OCI-LY3 (cell line): ENCODE measurements around the gene HBA1.
"Not testable (repeated sequence)": the region's sequence is repeated elsewhere in the genome, so short reads cannot be mapped to it uniquely, and the experiment has no call there.

ENCODE experiments used
- H2AFZ ChIP-seq: fragments of 200-600, 300-600 bp; shearing (Covaris generic); 2 replicates; pipeline ENCODE4 v1.6.0; 2014; ENCODE audit warnings: antibody characterized with exemption, low read depth, low read length
- H3K27ac ChIP-seq: fragments of 200-600, 300-600 bp; sonication (generic); 2 replicates; pipeline ENCODE4 v1.5.1; 2014; ENCODE audit warnings: mild to moderate bottlenecking, low read length, moderate library complexity, mixed read lengths
- H3K27me3 ChIP-seq: fragments of 200-600, 300-600 bp; sonication (generic); 2 replicates; pipeline ENCODE4 v1.6.1; 2014; ENCODE audit warnings: low read depth, low read length, mixed read lengths
- H3K36me3 ChIP-seq: fragments of 200-600, 300-600 bp; sonication (generic); replicated peaks from 2 replicates; pipeline ENCODE3; 2014; ENCODE audit warnings: low read depth, low read length, mixed read lengths
- H3K4me1 ChIP-seq: fragments of 300-600, 200-600 bp; sonication (generic); 2 replicates; pipeline ENCODE4 v1.6.1; 2014; ENCODE audit warnings: low read length, mixed read lengths
- H3K4me2 ChIP-seq: fragments of 200-600, 300-600 bp; sonication (generic); 2 replicates; pipeline ENCODE4 v1.6.1; 2014; ENCODE audit warnings: low read length, mixed read lengths
- H3K4me3 ChIP-seq: fragments of 300-600, 200-600 bp; sonication (generic); 2 replicates; pipeline ENCODE4 v1.5.1; 2014; ENCODE audit warnings: antibody characterized with exemption, mild to moderate bottlenecking, low read length, moderate library complexity
- H3K79me2 ChIP-seq: fragments of 300-600, 200-600 bp; shearing (Covaris generic); 2 replicates; pipeline ENCODE4 v1.6.1; 2014; ENCODE audit warnings: mild to moderate bottlenecking, low read length, mixed read lengths
- H3K9ac ChIP-seq: fragments of 300-600, 200-600 bp; shearing (Covaris generic); 2 replicates; pipeline ENCODE4 v1.6.0; 2014; ENCODE audit warnings: mild to moderate bottlenecking, low read length, moderate library complexity
- H3K9me3 ChIP-seq: fragments of 200-600, 300-600 bp; shearing (Covaris generic); 2 replicates; pipeline ENCODE4 v1.6.1; 2014; ENCODE audit warnings: low read length, mixed read lengths; ENCODE audit not compliant: insufficient read depth
- H4K20me1 ChIP-seq: fragments of 200-600, 300-600 bp; sonication (generic); 2 replicates; pipeline ENCODE4 v1.6.1; 2016; ENCODE audit warnings: low read length, mixed read lengths; ENCODE audit not compliant: insufficient read depth
- CTCF ChIP-seq: fragments of 200-600, 300-600 bp; sonication (generic); IDR thresholded peaks from 2 replicates; pipeline ENCODE4 v1.5.1; 2014; ENCODE audit warnings: antibody characterized with exemption, low read length, low read depth
- EZH2phosphoT487 ChIP-seq: fragments of 200-600 bp; shearing (Covaris generic); IDR thresholded peaks from 2 replicates; pipeline ENCODE4 v1.6.1; 2018; ENCODE audit warnings: antibody characterized with exemption, mixed run types, low read depth

Gene HBA1

GRCh38 chr16:176477-177382 lies at the start of gene HBA1:
Gene HBA1 (plus strand): TSS chr16:176680. CDS start chr16:176717, 37 bp downstream.
- not testable (repeated sequence) for H3K9me3 ChIP-seq, H3K4me3 ChIP-seq, H3K27ac ChIP-seq, H3K4me1 ChIP-seq, H2AFZ ChIP-seq, H3K79me2 ChIP-seq, H3K4me2 ChIP-seq, H3K36me3 ChIP-seq, H4K20me1 ChIP-seq, H3K9ac ChIP-seq, H3K27me3 ChIP-seq

GRCh38 chr16:129075-129474 lies 47.4 kb upstream of the HBA1 start:
- Histone ChIP-seq H3K27ac (no peak overlapping the region), H3K36me3 (peaks cover 15% of the 10 kb centered on the region), H3K27me3 (no peaks in the 10 kb centered on the region), H3K4me1 (no peaks in the 10 kb centered on the region), H3K4me3 (no peak overlapping the region), H3K79me2 (peaks cover 64% of the 10 kb centered on the region), H4K20me1 (peaks cover 27% of the 10 kb centered on the region), H2AFZ (no peak overlapping the region), H3K9me3 (no peaks in the 10 kb centered on the region), H3K4me2 (no peak overlapping the region), H3K9ac (no peak overlapping the region)
- no peak for TF ChIP-seq EZH2phosphoT487
- no peak for TF ChIP-seq CTCF

GRCh38 chr16:130533-131173 lies 45.8 kb upstream of the HBA1 start:
- H3K4me2 ChIP-seq: no peak overlapping the region
- H3K79me2 ChIP-seq: peaks cover 78% of the 10 kb centered on the region
- TF ChIP-seq CTCF (no peak), EZH2phosphoT487 (no peak)
- H2AFZ ChIP-seq: no peak overlapping the region
- H3K9me3 ChIP-seq: no peaks in the 10 kb centered on the region
- no peaks in the 10 kb centered on the region for H3K27me3 ChIP-seq
- peaks cover 27% of the 10 kb centered on the region for H4K20me1 ChIP-seq
- H3K4me3 ChIP-seq: no peak overlapping the region
- H3K4me1 ChIP-seq: no peaks in the 10 kb centered on the region
- H3K9ac ChIP-seq: no peak overlapping the region
- no peak overlapping the region for H3K27ac ChIP-seq
- peaks cover 18% of the 10 kb centered on the region for H3K36me3 ChIP-seq

- Histone ChIP-seq H3K4me3 (no peak overlapping the region), H4K20me1 (peaks cover 27% of the 10 kb centered on the region), H3K79me2 (peaks cover 88% of the 10 kb centered on the region), H3K27ac (no peak overlapping the region), H3K9me3 (no peaks in the 10 kb centered on the region), H3K36me3 (peaks cover 22% of the 10 kb centered on the region), H3K27me3 (no peaks in the 10 kb centered on the region), H3K9ac (no peak overlapping the region), H3K4me2 (no peak overlapping the region), H3K4me1 (peaks cover under 1% of the 10 kb centered on the region; the same call in 1 of the 2 replicates), H2AFZ (no peak overlapping the region)
- TF ChIP-seq EZH2phosphoT487 (no peak), CTCF (no peak)
These were observed 44.4 kb upstream of the HBA1 start for GRCh38 chr16:132120-132519.
